Glutamatergic neuron (in vitro differentiated cells): Measurements from ENCODE around the gene HOXA11. TPM values are rescaled to one million over a fixed set of nuclear protein-coding genes. Genes with fewer than 3 reads are reported as not detected.

Source experiments
- DNase-seq: peaks from one replicate; pipeline ENCODE4 v3.0.0; 2022
- H3K27ac Mint-ChIP-seq: one replicate; pipeline ENCODE4 v1.8.0; 2020; ENCODE audit warnings: mild to moderate bottlenecking, mixed read lengths, inconsistent platforms; ENCODE audit not compliant: unreplicated experiment
- H3K27me3 Mint-ChIP-seq: one replicate; pipeline ENCODE4 v1.8.0; 2020; ENCODE audit warnings: mild to moderate bottlenecking, moderate library complexity, mixed read lengths, inconsistent platforms; ENCODE audit not compliant: unreplicated experiment
- H3K36me3 Mint-ChIP-seq: one replicate; pipeline ENCODE4 v1.8.0; 2020; ENCODE audit warnings: mild to moderate bottlenecking, mixed read lengths, inconsistent platforms; ENCODE audit not compliant: unreplicated experiment
- H3K4me1 Mint-ChIP-seq: one replicate; pipeline ENCODE4 v1.8.0; 2020; ENCODE audit warnings: mild to moderate bottlenecking, low read depth, mixed read lengths, inconsistent platforms; ENCODE audit not compliant: unreplicated experiment
- H3K4me3 Mint-ChIP-seq: one replicate; pipeline ENCODE4 v1.8.0; 2020; ENCODE audit warnings: mild to moderate bottlenecking, mixed read lengths, inconsistent platforms; ENCODE audit not compliant: unreplicated experiment
- H3K9me3 Mint-ChIP-seq: one replicate; pipeline ENCODE4 v1.8.0; 2020; ENCODE audit warnings: mild to moderate bottlenecking, moderate library complexity, mixed read lengths, inconsistent platforms; ENCODE audit not compliant: unreplicated experiment
- CTCF ChIP-seq: fragments of 200-600 bp; sonication (generic); IDR thresholded peaks from one replicate; pipeline ENCODE4 v1.5.0; 2021; ENCODE audit not compliant: partially characterized antibody, unreplicated experiment
- total RNA-seq: library from RNA; stranded (reverse); fragmentation: NEBNext Ultra II Directional; extraction: Animal tissue kit (Norgen Biotek cat#: 25700); gene quantifications from one replicate; pipeline ENCODE4 v1.2.1, GENCODE V29; 2021; ENCODE audit not compliant: unreplicated experiment

The HOXA11 gene
- total RNA-seq, 1 donor from 2014 or later, result not detected

GRCh38 chr7:27138472-27138871 is 46.6 kb downstream of the HOXA11 start:
- Mint-ChIP-seq H3K27me3 (peaks cover 35% of the 10 kb centered on the region), H3K27ac (no peak overlapping the region), H3K4me3 (no peak overlapping the region), H3K9me3 (peaks cover 4% of the 10 kb centered on the region), H3K36me3 (peaks cover 5% of the 10 kb centered on the region), H3K4me1 (no peaks in the 10 kb centered on the region)
- no peak for TF ChIP-seq CTCF
- no peak for DNase-seq

DNA sequence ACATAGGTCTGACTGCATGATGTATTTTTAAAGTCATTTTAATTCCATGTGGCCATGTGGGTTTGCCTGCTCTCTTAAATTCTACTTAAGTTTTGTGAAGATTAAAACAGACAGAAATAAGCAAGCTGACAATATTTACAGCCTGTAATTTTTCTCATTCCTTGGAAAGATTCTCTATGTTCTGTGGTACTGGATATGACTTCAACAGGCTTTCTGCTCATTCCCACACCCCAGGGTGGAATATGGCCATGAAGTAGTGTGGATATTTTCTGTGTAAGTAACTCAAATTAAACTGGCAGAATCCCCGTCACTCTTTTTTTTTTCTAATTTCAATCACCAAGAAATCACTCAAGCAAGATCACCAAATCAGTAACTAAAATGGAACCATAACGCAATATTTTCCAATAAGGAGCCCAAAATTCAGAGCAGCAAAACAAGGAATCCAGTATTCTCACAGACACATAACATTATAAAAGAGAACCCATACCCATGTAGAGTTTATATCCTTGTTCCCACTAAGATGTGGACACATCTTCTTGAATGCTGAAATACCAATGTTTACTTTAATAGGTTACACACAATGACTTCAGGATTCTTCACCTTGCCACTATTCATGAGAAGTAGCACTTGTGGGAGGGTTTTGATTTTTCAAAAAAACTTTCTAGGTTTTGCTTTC is 47.3 kb downstream of the HOXA11 start:
- Mint-ChIP-seq H3K9me3 (peaks cover 4% of the 10 kb centered on the region), H3K4me3 (no peak overlapping the region), H3K27me3 (peaks cover 40% of the 10 kb centered on the region), H3K4me1 (no peaks in the 10 kb centered on the region), H3K27ac (no peak overlapping the region), H3K36me3 (peaks cover 5% of the 10 kb centered on the region)
- DNase-seq, result no peak
- TF ChIP-seq CTCF, result no peak

DNA sequence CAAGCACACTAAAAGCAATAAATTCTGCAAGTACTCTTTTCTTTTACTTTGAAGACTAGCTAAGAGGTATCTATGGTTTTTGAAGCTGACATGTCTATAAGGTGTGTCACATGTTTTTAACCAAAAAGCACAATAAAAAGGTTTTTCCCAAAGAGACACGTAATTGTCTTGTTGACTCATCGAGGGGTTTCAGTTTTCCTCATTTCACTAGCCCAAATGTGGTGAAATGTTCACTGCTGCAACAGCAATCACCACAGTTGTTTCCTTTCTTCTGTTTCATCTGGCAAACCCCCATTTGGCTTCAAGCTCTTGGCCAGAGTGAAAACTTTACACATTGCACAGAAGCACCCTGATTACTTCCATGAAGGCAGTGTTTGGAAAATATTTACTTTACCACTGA is 50.6 kb downstream of the HOXA11 start:
- DNase-seq, result no peak
- H3K27ac Mint-ChIP-seq, result no peak overlapping the region
- peaks cover 5% of the 10 kb centered on the region for H3K9me3 Mint-ChIP-seq
- H3K36me3 Mint-ChIP-seq, result no peaks in the 10 kb centered on the region
- H3K27me3 Mint-ChIP-seq, result peaks cover 35% of the 10 kb centered on the region
- no peak overlapping the region for H3K4me3 Mint-ChIP-seq
- H3K4me1 Mint-ChIP-seq, result no peaks in the 10 kb centered on the region
- TF ChIP-seq CTCF, result no peak

- Mint-ChIP-seq H3K27ac (no peak overlapping the region), H3K4me3 (no peak overlapping the region), H3K9me3 (peaks cover 5% of the 10 kb centered on the region), H3K36me3 (no peaks in the 10 kb centered on the region), H3K4me1 (no peaks in the 10 kb centered on the region), H3K27me3 (peaks cover 40% of the 10 kb centered on the region)
- TF ChIP-seq CTCF, result no peak
- no peak for DNase-seq
Observed at GRCh38 chr7:27133409-27134231, 51.4 kb downstream of the HOXA11 start.

DNA sequence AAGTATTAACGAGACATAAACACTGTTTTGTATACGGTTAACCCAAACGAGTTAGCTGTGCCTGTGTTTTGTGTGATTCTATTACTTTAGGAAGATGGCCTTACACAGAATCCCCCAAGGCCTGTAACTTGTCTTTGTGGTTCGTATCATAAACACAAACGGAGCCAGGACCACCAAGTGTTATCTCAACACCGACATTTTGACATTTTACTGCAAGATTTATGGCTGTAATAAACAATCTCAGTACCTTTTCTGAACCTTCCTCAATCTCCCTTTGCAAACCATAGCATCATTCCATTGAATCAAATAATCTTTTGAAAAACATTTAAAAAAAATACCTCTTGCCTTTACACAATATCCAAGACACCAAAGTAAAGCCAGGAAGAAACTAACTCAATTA is 52.1 kb downstream of the HOXA11 start:
- H3K4me3 Mint-ChIP-seq, result no peak overlapping the region
- H3K9me3 Mint-ChIP-seq, result peaks cover 5% of the 10 kb centered on the region
- no peak overlapping the region for H3K27ac Mint-ChIP-seq

More for the DNA sequence above, 52.1 kb downstream of the HOXA11 start:
- H3K27me3 Mint-ChIP-seq, result peaks cover 36% of the 10 kb centered on the region
- no peak for DNase-seq
- no peaks in the 10 kb centered on the region for H3K4me1 Mint-ChIP-seq
- H3K36me3 Mint-ChIP-seq, result no peaks in the 10 kb centered on the region
- TF ChIP-seq CTCF, result no peak
